Tibial artery (tissue), 4 donors: ENCODE measurements around the gene CXADR.
"Not testable (repeated sequence)": the region's sequence is repeated elsewhere in the genome, so short reads cannot be mapped to it uniquely, and the experiment has no call there.

Experiments
- DNase-seq, 2 donors: peaks; one replicate each; pipeline ENCODE4 v3.0.0-alpha.2; 2019
- H3K27ac ChIP-seq, 2 donors: fragments of 200-600 bp; sonication (generic) in 1 of 2; 1 replicate in 1 of 2; 2 replicates in 1 of 2; pipeline ENCODE4 v1.5.1; 2018 to 2019; ENCODE audit warnings: mild to moderate bottlenecking in 1 of 2
- H3K27me3 ChIP-seq, 2 donors: fragments of 200-600 bp; sonication (generic) in 1 of 2; one replicate each; pipeline versions ENCODE4 v1.5.1 to v1.6.0; 2016 to 2019
- H3K36me3 ChIP-seq, 3 donors: fragments of 200-600 bp; sonication (generic) in 2 of 3; one replicate each; pipeline ENCODE4 v1.5.1; 2016 to 2019; ENCODE audit warnings: mild to moderate bottlenecking in 2 of 3
- H3K4me1 ChIP-seq, 4 donors: fragments of 200-600 bp; sonication (generic) in 2 of 4; 1 replicate in 3 of 4; 2 replicates in 1 of 4; pipeline ENCODE4 v1.5.1; 2016 to 2019
- H3K4me3 ChIP-seq, 2 donors: fragments of 200-600 bp; sonication (generic) in 1 of 2; 1 replicate in 1 of 2; 2 replicates in 1 of 2; pipeline ENCODE4 v1.5.1; 2018 to 2019; ENCODE audit warnings: mild to moderate bottlenecking in 2 of 2
- H3K9me3 ChIP-seq, 3 donors: fragments of 200-600 bp; sonication (generic) in 1 of 3; one replicate each; pipeline ENCODE4 v1.5.1; 2016 to 2019
- CTCF ChIP-seq, 2 experiments: fragments of 200-600 bp in 1 of 2; fragments of 450-650 bp in 1 of 2; IDR thresholded peaks; one replicate each; pipeline ENCODE4 v1.5.1; 2017 to 2019; ENCODE audit warnings: antibody characterized with exemption in 2 of 2, mild to moderate bottlenecking in 1 of 2, moderate library complexity in 1 of 2
- intact Hi-C: fragments of 100-400 bp; cut with DNase I; formaldehyde crosslinking; loops from one replicate; pipeline ENCODE4 v1.15.0; 2023; ENCODE audit warnings: low total_unique reads

The CXADR gene

DNA sequence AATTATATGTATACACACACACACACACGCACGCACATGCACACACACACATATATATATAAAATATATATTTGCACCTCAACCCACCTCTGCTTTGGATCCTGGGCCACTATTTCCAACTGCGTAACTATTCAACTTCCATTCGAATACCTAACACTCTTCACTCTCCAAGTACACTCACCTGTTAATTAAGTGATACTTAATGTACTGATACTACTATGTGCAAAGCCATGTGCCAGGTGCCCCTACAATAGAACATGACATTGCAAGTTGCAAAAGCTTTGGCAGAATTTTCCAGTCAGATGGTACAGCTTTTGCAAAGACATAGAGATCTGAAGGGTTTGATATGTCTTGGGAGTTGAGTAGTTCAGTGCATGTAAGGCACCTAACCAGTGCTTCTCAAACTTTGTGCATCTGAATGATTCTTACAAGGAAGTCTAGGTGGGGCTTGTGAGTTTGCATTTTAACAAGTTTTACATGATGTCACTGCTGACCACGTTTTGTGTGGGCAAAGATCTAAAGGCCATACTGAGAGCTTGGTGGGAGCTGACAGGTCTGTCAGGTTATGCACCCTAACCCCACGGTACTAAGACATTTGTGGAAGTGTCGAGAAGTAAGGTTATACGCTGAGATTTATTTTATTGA, 7.2 kb downstream of the CXADR start:
- intact Hi-C loops: no loop called here
- no peak for DNase-seq
- Histone ChIP-seq H3K36me3 (no peaks in the 10 kb centered on the region), H3K9me3 (no peaks in the 10 kb centered on the region), H3K27me3 (peaks cover 0 to 5% of the 10 kb centered on the region in 2 donors), H3K4me3 (no peak overlapping the region), H3K4me1 (no peaks in the 10 kb centered on the region), H3K27ac (no peak overlapping the region)
- TF ChIP-seq CTCF (IDR thresholded peaks at IDR 0.05): no peak

- Histone ChIP-seq H3K27me3 (no peaks in the 10 kb centered on the region), H3K4me1 (no peaks in the 10 kb centered on the region), H3K9me3 (no peaks in the 10 kb centered on the region), H3K27ac (no peak overlapping the region), H3K36me3 (no peaks in the 10 kb centered on the region), H3K4me3 (no peak overlapping the region)
- DNase-seq: no peak
- intact Hi-C loops: no loop called here
- no peak for TF ChIP-seq CTCF (IDR thresholded peaks at IDR 0.05)
Observed at GRCh38 chr21:17523007-17523451, 10.2 kb downstream of the CXADR start.

- DNase-seq, H3K36me3 ChIP-seq, H3K27ac ChIP-seq, H3K4me1 ChIP-seq, H3K27me3 ChIP-seq, H3K9me3 ChIP-seq, H3K4me3 ChIP-seq, intact Hi-C loops: not testable (repeated sequence)
Observed at GRCh38 chr21:17523979-17524494, 11.2 kb downstream of the CXADR start.

DNA sequence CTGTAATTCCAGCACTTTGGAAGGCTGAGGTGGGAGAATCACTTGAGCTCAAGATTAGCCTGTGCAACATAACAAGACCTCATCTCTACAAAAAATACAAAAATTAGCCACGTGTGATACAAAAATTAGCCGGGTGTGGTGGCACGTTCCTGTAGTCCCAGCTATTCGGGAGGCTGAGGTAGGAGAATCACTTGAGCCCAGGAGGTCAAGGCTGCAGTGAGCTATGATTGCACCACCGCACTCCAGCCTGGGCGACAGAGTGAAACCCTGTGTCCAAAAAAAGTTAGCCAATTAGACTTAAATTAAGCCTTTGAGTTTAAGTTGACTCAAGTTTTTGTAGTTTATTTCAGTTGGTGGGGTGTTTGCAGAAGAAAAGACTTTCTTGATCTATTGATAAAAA, 11.8 kb downstream of the CXADR start:
- no peak for DNase-seq
- TF ChIP-seq CTCF (IDR thresholded peaks at IDR 0.05): no peak
- Histone ChIP-seq H3K4me1 (no peaks in the 10 kb centered on the region), H3K27me3 (no peaks in the 10 kb centered on the region), H3K4me3 (no peak overlapping the region), H3K27ac (no peak overlapping the region), H3K36me3 (no peaks in the 10 kb centered on the region), H3K9me3 (no peaks in the 10 kb centered on the region)
- intact Hi-C loops: no loop called here

GRCh38 chr21:17526776-17527175, 13.9 kb downstream of the CXADR start:
- Histone ChIP-seq H3K9me3 (no peaks in the 10 kb centered on the region), H3K4me3 (no peak overlapping the region), H3K4me1 (no peaks in the 10 kb centered on the region), H3K27ac (no peak overlapping the region), H3K27me3 (no peaks in the 10 kb centered on the region), H3K36me3 (no peaks in the 10 kb centered on the region)
- intact Hi-C loops: no loop called here
- no peak for DNase-seq
- TF ChIP-seq CTCF (IDR thresholded peaks at IDR 0.05): no peak

DNA sequence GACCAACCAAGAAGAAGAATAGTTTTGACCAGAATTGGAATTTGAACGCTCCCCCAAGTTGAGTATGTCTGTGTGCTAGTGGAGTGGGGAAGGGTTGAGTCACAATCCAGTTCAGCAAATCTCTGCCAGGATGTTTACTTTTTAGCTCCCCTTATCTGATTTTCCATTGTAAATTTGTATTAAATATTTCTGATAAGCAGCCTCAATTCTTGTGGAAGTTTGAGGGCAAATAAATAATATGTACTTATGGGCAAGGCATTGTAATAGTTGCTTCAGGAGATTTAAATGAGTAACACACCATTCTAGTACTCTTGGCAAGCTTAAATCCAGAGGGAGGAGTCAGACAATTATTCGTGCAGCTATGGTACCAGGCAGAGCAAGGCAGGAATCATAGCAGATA, 14.4 kb downstream of the CXADR start:
- no peak for DNase-seq
- H3K4me3 ChIP-seq: no peak overlapping the region
- H3K36me3 ChIP-seq: no peaks in the 10 kb centered on the region
- H3K9me3 ChIP-seq: no peaks in the 10 kb centered on the region
- H3K4me1 ChIP-seq: no peaks in the 10 kb centered on the region
- no peak overlapping the region for H3K27ac ChIP-seq
- H3K27me3 ChIP-seq: no peaks in the 10 kb centered on the region
- TF ChIP-seq CTCF (IDR thresholded peaks at IDR 0.05): no peak
- intact Hi-C loops: no loop called here
